ENCODE results near the gene BNC1.

- TF ChIP-seq POLR2A (IDR thresholded peaks at IDR 0.05; ENCODE audit: low read length) (no peak), GATA1 (IDR thresholded peaks at IDR 0.05; ENCODE audit: low read depth, low read length) (no peak)
These were observed 40.8 kb downstream of the BNC1 start for GRCh38 chr15:83243634-83244033.

Measured in erythroblast (primary cell).